NT2/D1 (cell line): ENCODE data around the gene LOXL1.

ENCODE experiments used
- DNase-seq: peaks from one replicate; pipeline ENCODE4 v3.0.0-alpha.2; 2011; ENCODE audit warnings: low read depth, low spot score
- H3K27me3 ChIP-seq: 2 replicates; pipeline ENCODE4 v1.6.0; 2011; ENCODE audit warnings: mild to moderate bottlenecking; ENCODE audit not compliant: insufficient read length, insufficient read depth
- H3K36me3 ChIP-seq: 2 replicates; pipeline ENCODE4 v1.6.1; 2011; ENCODE audit warnings: mild to moderate bottlenecking, low read length, mixed read lengths; ENCODE audit not compliant: insufficient read depth, insufficient read length
- H3K4me1 ChIP-seq: 2 replicates; pipeline ENCODE4 v1.5.1; 2011; ENCODE audit not compliant: insufficient read depth, insufficient read length
- H3K4me3 ChIP-seq: 2 replicates; pipeline ENCODE4 v1.5.1; 2011; ENCODE audit warnings: low read depth; ENCODE audit not compliant: insufficient read length
- H3K9ac ChIP-seq: 2 replicates; pipeline ENCODE4 v1.6.0; 2011; ENCODE audit warnings: low read depth; ENCODE audit not compliant: insufficient read length
- H3K9me3 ChIP-seq: 2 replicates; pipeline ENCODE4 v1.5.1; 2011; ENCODE audit warnings: mild to moderate bottlenecking, low read length; ENCODE audit not compliant: insufficient read depth
- SUZ12 ChIP-seq: IDR thresholded peaks from 2 replicates; pipeline ENCODE4 v1.6.1; 2011; ENCODE audit not compliant: insufficient read length, insufficient read depth; ENCODE audit errors: extremely low read depth
- YY1 ChIP-seq: IDR thresholded peaks from 2 replicates; pipeline ENCODE4 v1.6.1; 2011; ENCODE audit not compliant: insufficient read length, insufficient read depth
- ZNF274 ChIP-seq: IDR thresholded peaks from 2 replicates; pipeline ENCODE4 v1.6.1; 2011; ENCODE audit warnings: mild to moderate bottlenecking, low read depth, low read length

The LOXL1 gene

GRCh38 chr15:73948982-73949381, 22.7 kb downstream of the LOXL1 start:
- Histone ChIP-seq H3K4me3 (no peak overlapping the region), H3K27me3 (no peaks in the 10 kb centered on the region), H3K4me1 (peaks cover 30% of the 10 kb centered on the region), H3K9me3 (no peaks in the 10 kb centered on the region), H3K9ac (no peak overlapping the region), H3K36me3 (peaks cover 63% of the 10 kb centered on the region)
- DNase-seq: no peak
- TF ChIP-seq SUZ12 (no peak), ZNF274 (no peak), YY1 (no peak)

DNA sequence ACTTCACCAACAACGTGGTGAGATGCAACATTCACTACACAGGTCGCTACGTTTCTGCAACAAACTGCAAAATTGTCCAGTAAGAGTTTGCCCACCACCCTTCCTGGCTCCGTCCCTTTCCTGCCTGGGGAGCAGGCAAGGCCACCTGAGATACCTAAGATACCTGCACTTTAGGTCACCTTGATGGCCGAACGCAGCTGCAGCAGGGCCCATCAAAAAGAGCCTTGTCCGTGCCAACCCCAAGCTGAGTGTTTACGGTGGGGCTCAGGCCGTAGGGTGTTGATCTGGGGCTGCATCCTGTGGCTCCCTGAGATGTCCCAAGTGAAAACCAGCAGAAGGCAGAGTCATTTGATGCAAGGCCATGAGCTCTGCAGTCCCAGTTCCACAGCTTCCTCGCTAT, 23.2 kb downstream of the LOXL1 start:
- TF ChIP-seq SUZ12 (no peak), ZNF274 (no peak), YY1 (no peak)
- Histone ChIP-seq H3K4me3 (no peak overlapping the region), H3K27me3 (no peaks in the 10 kb centered on the region), H3K36me3 (peaks cover 63% of the 10 kb centered on the region), H3K9me3 (no peaks in the 10 kb centered on the region), H3K9ac (no peak overlapping the region), H3K4me1 (peaks cover 30% of the 10 kb centered on the region)
- no peak for DNase-seq

DNA sequence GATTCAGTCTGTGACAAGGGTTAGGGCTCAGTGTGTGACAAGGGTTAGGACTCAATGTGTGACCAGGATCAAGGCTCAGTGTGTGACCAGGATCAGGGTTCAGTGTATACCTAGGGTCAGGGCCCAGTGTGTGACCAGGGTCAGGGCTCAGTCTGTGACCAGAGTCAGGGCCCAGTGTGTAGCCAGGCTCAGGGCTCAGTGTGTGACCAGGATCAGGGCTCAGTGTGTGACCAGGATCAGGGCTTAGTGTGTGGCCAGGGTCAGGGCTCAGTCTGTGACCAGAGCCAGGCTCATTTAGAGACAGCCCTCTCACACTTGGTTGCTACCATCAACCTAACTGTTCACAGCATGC, 24.2 kb downstream of the LOXL1 start:
- TF ChIP-seq YY1 (no peak), ZNF274 (no peak), SUZ12 (no peak)
- Histone ChIP-seq H3K9me3 (no peaks in the 10 kb centered on the region), H3K36me3 (peaks cover 59% of the 10 kb centered on the region), H3K27me3 (no peaks in the 10 kb centered on the region), H3K4me1 (peaks cover 31% of the 10 kb centered on the region), H3K4me3 (no peak overlapping the region), H3K9ac (peak overlapping the region; percentile 24)
- no peak for DNase-seq

DNA sequence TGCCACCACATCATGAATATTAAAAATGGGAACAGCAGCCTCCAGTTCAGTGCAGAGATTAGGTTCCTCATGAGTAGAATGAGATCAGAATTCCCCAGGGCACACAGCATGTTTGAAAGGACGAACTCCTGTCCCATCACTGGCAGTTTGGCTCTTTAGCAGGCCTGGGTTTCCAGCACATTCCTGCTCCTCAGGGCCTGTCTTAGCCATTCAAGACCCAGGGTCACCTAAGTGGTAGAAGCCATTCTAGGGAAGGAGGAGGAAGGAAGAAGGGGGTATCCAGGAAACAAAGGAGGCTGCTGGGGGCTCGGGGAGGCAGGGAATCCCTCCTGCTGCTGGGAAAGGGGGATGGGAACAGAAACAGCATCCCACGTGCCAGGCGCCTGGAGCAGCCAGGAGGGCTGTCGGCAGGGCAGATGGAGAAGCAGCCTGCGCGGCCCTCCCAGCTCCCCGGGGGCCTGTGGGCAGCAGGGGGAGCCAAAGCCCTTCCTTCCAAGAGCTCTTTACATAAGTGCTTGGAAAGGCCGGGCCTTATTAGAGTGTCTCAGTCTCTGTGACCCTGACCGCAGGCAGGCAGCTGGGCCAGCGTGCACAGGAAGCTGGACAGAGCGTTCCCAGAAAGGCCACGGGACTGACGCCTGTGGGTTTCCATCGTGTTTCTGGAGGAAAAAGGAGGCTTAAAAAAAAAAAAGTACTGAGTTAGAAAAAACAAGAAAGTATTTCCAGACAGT, 24.7 kb downstream of the LOXL1 start:
- Histone ChIP-seq H3K4me1 (peaks cover 32% of the 10 kb centered on the region), H3K4me3 (no peak overlapping the region), H3K36me3 (peaks cover 57% of the 10 kb centered on the region), H3K27me3 (no peaks in the 10 kb centered on the region), H3K9ac (peak overlapping the region; percentile 72), H3K9me3 (no peaks in the 10 kb centered on the region)
- TF ChIP-seq ZNF274 (no peak), YY1 (no peak), SUZ12 (no peak)
- peak; percentile 90 for DNase-seq

DNA sequence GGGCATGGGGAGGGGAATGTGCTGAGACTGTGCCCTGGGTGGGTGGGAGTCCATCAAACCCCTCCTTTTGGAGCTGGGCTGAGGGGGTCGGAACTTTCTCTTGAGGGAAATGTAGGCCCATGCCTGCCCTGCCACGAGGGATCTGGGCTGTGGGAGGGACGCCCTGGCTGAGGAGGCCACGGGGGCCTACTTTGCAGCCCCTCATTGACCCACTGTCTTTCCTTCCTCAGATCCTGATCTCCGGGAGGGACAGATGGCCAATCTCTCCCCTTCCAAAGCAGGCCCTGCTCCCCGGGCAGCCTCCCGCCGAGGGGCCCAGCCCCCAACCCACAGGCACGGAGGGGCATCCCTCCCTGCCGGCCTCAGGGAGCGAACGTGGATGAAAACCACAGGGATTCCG, 25.3 kb downstream of the LOXL1 start:
- Histone ChIP-seq H3K4me3 (no peak overlapping the region), H3K4me1 (peaks cover 32% of the 10 kb centered on the region), H3K36me3 (peaks cover 52% of the 10 kb centered on the region), H3K9ac (peak overlapping the region; percentile 72), H3K27me3 (no peaks in the 10 kb centered on the region), H3K9me3 (no peaks in the 10 kb centered on the region)
- no peak for TF ChIP-seq ZNF274
- DNase-seq: no peak

GRCh38 chr15:73952171-73952912, 26.1 kb downstream of the LOXL1 start:
- Histone ChIP-seq H3K4me1 (peaks cover 35% of the 10 kb centered on the region), H3K27me3 (no peaks in the 10 kb centered on the region), H3K36me3 (peaks cover 45% of the 10 kb centered on the region), H3K9me3 (no peaks in the 10 kb centered on the region), H3K4me3 (no peak overlapping the region), H3K9ac (peak overlapping the region; percentile 72)
- no peak for TF ChIP-seq YY1
- no peak for TF ChIP-seq SUZ12
- no peak for TF ChIP-seq ZNF274
- no peak for DNase-seq

GRCh38 chr15:73952913-73953750, 26.9 kb downstream of the LOXL1 start:
- H3K9ac ChIP-seq: no peak overlapping the region
- no peak for DNase-seq
- TF ChIP-seq ZNF274: no peak
- no peak for TF ChIP-seq SUZ12
- TF ChIP-seq YY1: no peak
- no peaks in the 10 kb centered on the region for H3K9me3 ChIP-seq
- H3K27me3 ChIP-seq: no peaks in the 10 kb centered on the region
- peaks cover 37% of the 10 kb centered on the region for H3K36me3 ChIP-seq
- no peak overlapping the region for H3K4me3 ChIP-seq
- H3K4me1 ChIP-seq: peaks cover 35% of the 10 kb centered on the region
